HEK293 (cell line): ENCODE results near the gene GALNT6.
A peak's percentile ranks its signal among the peaks of the same experiment; 100 is the strongest.

ENCODE experiments used
- CTCF ChIA-PET: fragments of 350-600 bp; formaldehyde crosslinking; extraction: SDS; loops from one replicate; lab custom pipeline; 2021; ENCODE audit warnings: antibody characterized with exemption; lab: Yijun Ruan, JAX
- POLR2A ChIA-PET: fragments of 300-600 bp; formaldehyde crosslinking; extraction: SDS; loops from one replicate; lab custom pipeline; 2020; ENCODE audit warnings: antibody characterized with exemption, inconsistent platforms; lab: Yijun Ruan, JAX
- H3K27ac ChIP-seq: fragments of 200-500 bp; sonication (Bioruptor generic); 2 replicates; pipeline ENCODE4 v1.5.1; 2014; ENCODE audit warnings: low read depth, low read length, control low read depth, inconsistent platforms; ENCODE audit errors: extremely low read depth
- H3K36me3 ChIP-seq, 2 experiments: fragments of 200-500 bp in 1 of 2; sonication (Bioruptor generic) in 1 of 2; 1 replicate in 1 of 2; 2 replicates in 1 of 2; pipeline ENCODE4 v1.5.1; 2014 to 2017; ENCODE audit warnings: inconsistent platforms in 2 of 2, low read length in 2 of 2; ENCODE audit not compliant: control insufficient read depth in 2 of 2, insufficient read depth in 1 of 2
- H3K4me1 ChIP-seq: fragments of 200-500 bp; sonication (Bioruptor generic); 2 replicates; pipeline ENCODE4 v1.5.1; 2014; ENCODE audit warnings: mild to moderate bottlenecking, low read length, inconsistent platforms; ENCODE audit not compliant: control insufficient read depth, insufficient read depth
- H3K4me3 ChIP-seq: 2 replicates; pipeline ENCODE4 v1.5.1; 2011; ENCODE audit warnings: low read depth, mild to moderate bottlenecking, control low read depth, low read length, moderate library complexity
- H3K9me3 ChIP-seq: fragments of 200-500 bp; sonication (Bioruptor generic); 2 replicates; pipeline ENCODE4 v1.5.1; 2014; ENCODE audit warnings: low read depth, low read length, inconsistent platforms; ENCODE audit not compliant: control insufficient read depth, insufficient read depth
- FEZF1 ChIP-seq: fragments of 450-650 bp; formaldehyde crosslinking; IDR thresholded peaks from 2 replicates; pipeline ENCODE4 v1.5.1; 2016; ENCODE audit warnings: missing biosample characterization, missing genetic modification characterization
- MYNN ChIP-seq: fragments of 450-650 bp; formaldehyde crosslinking; IDR thresholded peaks from 2 replicates; pipeline ENCODE4 v1.5.1; 2016; ENCODE audit warnings: missing biosample characterization, missing genetic modification characterization, borderline replicate concordance
- SCRT2 ChIP-seq: fragments of 450-650 bp; formaldehyde crosslinking; IDR thresholded peaks from 2 replicates; pipeline ENCODE4 v1.5.1; 2016; ENCODE audit warnings: missing biosample characterization, missing genetic modification characterization
- SP2 ChIP-seq: fragments of 450-650 bp; formaldehyde crosslinking; IDR thresholded peaks from 2 replicates; pipeline ENCODE4 v1.5.1; 2016; ENCODE audit warnings: missing biosample characterization, missing genetic modification characterization
- ZNF138 ChIP-seq: fragments of 450-650 bp; formaldehyde crosslinking; IDR thresholded peaks from 2 replicates; pipeline ENCODE4 v1.5.1; 2016; ENCODE audit warnings: missing biosample characterization, missing genetic modification characterization, borderline replicate concordance
- ZNF146 ChIP-seq: fragments of 450-650 bp; formaldehyde crosslinking; IDR thresholded peaks from 2 replicates; pipeline ENCODE4 v1.5.1; 2016; ENCODE audit warnings: missing biosample characterization, missing genetic modification characterization
- ZNF501 ChIP-seq: fragments of 450-650 bp; formaldehyde crosslinking; IDR thresholded peaks from 2 replicates; pipeline ENCODE4 v1.5.1; 2016; ENCODE audit warnings: missing biosample characterization, missing genetic modification characterization
- ZNF560 ChIP-seq: fragments of 450-650 bp; formaldehyde crosslinking; IDR thresholded peaks from 2 replicates; pipeline ENCODE4 v1.5.1; 2017; ENCODE audit warnings: missing biosample characterization, missing genetic modification characterization, borderline replicate concordance
- ZNF596 ChIP-seq: fragments of 450-650 bp; IDR thresholded peaks from 2 replicates; pipeline ENCODE4 v1.5.0; 2018; ENCODE audit warnings: missing biosample characterization, mild to moderate bottlenecking, missing genetic modification characterization, moderate library complexity
- ZNF701 ChIP-seq: fragments of 450-650 bp; formaldehyde crosslinking; IDR thresholded peaks from 2 replicates; pipeline ENCODE4 v1.5.1; 2016; ENCODE audit warnings: missing biosample characterization, missing genetic modification characterization
- ZNF830 ChIP-seq: fragments of 450-650 bp; IDR thresholded peaks from 2 replicates; pipeline ENCODE4 v1.5.0; 2018; ENCODE audit warnings: missing biosample characterization, missing genetic modification characterization, low read depth, mild to moderate bottlenecking, moderate library complexity
- TF ChIP-seq, protein P1 (sequence below): fragments of 450-650 bp; formaldehyde crosslinking; IDR thresholded peaks from 2 replicates; pipeline ENCODE4 v1.5.1; 2016; ENCODE audit warnings: missing biosample characterization, missing genetic modification characterization
- TF ChIP-seq, protein P2 (sequence below): fragments of 450-650 bp; formaldehyde crosslinking; conservative IDR thresholded peaks from 2 replicates; pipeline ENCODE4 v1.5.1; 2016; ENCODE audit warnings: low read depth, missing biosample characterization, missing genetic modification characterization
- TF ChIP-seq, protein P3 (sequence below): fragments of 450-650 bp; formaldehyde crosslinking; IDR thresholded peaks from 2 replicates; pipeline ENCODE4 v1.5.0; 2017; ENCODE audit warnings: missing biosample characterization, missing genetic modification characterization, borderline replicate concordance
- TF ChIP-seq, protein P4 (sequence below): fragments of 450-650 bp; formaldehyde crosslinking; IDR thresholded peaks from 2 replicates; pipeline ENCODE4 v1.5.1; 2016; ENCODE audit warnings: missing biosample characterization, missing genetic modification characterization

Gene GALNT6

DNA sequence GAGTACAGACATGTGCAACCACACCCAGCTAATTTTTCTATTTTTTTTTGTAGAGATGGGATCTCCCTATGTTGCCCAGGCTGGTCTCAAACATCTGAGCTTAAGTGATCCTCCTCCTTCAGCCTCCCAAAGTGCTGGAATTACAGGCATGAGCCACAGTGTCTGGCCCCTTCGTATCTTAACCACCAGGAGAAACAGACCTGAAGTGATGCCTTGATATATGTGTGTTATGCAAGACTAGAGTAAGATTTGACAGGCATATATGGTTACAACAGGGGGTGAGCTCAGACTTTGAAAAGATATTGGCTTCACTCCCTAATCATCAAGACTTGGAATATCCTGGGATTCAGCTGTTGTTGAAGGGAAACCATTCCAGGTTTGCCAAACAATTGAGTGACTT lies 10.7 kb upstream of the GALNT6 start (continued):
- TF ChIP-seq, protein P1, sequence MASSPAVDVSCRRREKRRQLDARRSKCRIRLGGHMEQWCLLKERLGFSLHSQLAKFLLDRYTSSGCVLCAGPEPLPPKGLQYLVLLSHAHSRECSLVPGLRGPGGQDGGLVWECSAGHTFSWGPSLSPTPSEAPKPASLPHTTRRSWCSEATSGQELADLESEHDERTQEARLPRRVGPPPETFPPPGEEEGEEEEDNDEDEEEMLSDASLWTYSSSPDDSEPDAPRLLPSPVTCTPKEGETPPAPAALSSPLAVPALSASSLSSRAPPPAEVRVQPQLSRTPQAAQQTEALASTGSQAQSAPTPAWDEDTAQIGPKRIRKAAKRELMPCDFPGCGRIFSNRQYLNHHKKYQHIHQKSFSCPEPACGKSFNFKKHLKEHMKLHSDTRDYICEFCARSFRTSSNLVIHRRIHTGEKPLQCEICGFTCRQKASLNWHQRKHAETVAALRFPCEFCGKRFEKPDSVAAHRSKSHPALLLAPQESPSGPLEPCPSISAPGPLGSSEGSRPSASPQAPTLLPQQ (tag by site-specific recombination): 0 out of 2 replicates have a peak, but pooled peaks have one; percentile 20

DNA sequence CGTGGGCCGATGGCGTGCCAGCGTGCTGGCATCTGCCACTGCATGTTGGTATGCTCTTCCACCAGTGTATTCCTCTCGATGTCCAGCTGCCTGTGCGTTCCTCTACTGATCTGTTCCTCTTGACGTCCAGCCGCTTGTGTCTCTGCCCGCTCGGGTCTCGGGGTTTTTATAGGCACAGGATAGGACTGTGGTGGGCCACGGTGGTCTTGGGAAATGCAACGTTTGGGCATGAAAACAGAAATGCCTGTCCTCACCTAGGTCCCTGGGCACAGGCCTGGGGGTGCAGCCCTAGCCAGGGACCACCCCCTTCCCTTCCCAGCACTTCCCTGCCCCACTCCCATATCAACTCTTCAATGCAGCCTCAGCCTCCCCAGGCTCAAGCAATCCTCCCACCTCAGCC lies 10.3 kb upstream of the GALNT6 start:
- CTCF ChIA-PET: interaction anchor here (0.6 kb wide), 1 partner anchor 799 kb away, joined by 3 read pairs; no protein-coding TSS in a partner anchor
- H3K27ac ChIP-seq: no peak overlapping the region
- H3K4me3 ChIP-seq: no peak overlapping the region
- peaks cover 6% of the 10 kb centered on the region for H3K4me1 ChIP-seq
- POLR2A ChIA-PET: no interaction called here
- H3K36me3 ChIP-seq: no peaks in the 10 kb centered on the region
- TF ChIP-seq FEZF1 (tag by site-specific recombination) (no peak), ZNF146 (tag by site-specific recombination) (no peak), ZNF596 (tag by site-specific recombination) (no peak), MYNN (tag by site-specific recombination) (no peak), ZNF560 (no peak), ZNF501 (tag by site-specific recombination) (no peak), ZNF701 (tag by site-specific recombination) (no peak), SP2 (tag by site-specific recombination) (no peak), ZNF830 (tag by site-specific recombination) (no peak), SCRT2 (no peak), ZNF138 (tag by site-specific recombination) (no peak)
- TF ChIP-seq, protein P2, sequence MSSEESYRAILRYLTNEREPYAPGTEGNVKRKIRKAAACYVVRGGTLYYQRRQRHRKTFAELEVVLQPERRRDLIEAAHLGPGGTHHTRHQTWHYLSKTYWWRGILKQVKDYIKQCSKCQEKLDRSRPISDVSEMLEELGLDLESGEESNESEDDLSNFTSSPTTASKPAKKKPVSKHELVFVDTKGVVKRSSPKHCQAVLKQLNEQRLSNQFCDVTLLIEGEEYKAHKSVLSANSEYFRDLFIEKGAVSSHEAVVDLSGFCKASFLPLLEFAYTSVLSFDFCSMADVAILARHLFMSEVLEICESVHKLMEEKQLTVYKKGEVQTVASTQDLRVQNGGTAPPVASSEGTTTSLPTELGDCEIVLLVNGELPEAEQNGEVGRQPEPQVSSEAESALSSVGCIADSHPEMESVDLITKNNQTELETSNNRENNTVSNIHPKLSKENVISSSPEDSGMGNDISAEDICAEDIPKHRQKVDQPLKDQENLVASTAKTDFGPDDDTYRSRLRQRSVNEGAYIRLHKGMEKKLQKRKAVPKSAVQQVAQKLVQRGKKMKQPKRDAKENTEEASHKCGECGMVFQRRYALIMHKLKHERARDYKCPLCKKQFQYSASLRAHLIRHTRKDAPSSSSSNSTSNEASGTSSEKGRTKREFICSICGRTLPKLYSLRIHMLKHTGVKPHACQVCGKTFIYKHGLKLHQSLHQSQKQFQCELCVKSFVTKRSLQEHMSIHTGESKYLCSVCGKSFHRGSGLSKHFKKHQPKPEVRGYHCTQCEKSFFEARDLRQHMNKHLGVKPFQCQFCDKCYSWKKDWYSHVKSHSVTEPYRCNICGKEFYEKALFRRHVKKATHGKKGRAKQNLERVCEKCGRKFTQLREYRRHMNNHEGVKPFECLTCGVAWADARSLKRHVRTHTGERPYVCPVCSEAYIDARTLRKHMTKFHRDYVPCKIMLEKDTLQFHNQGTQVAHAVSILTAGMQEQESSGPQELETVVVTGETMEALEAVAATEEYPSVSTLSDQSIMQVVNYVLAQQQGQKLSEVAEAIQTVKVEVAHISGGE (tag by site-specific recombination): no peak
- TF ChIP-seq, protein P3, sequence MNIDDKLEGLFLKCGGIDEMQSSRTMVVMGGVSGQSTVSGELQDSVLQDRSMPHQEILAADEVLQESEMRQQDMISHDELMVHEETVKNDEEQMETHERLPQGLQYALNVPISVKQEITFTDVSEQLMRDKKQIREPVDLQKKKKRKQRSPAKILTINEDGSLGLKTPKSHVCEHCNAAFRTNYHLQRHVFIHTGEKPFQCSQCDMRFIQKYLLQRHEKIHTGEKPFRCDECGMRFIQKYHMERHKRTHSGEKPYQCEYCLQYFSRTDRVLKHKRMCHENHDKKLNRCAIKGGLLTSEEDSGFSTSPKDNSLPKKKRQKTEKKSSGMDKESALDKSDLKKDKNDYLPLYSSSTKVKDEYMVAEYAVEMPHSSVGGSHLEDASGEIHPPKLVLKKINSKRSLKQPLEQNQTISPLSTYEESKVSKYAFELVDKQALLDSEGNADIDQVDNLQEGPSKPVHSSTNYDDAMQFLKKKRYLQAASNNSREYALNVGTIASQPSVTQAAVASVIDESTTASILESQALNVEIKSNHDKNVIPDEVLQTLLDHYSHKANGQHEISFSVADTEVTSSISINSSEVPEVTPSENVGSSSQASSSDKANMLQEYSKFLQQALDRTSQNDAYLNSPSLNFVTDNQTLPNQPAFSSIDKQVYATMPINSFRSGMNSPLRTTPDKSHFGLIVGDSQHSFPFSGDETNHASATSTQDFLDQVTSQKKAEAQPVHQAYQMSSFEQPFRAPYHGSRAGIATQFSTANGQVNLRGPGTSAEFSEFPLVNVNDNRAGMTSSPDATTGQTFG (tag by site-specific recombination): no peak
- TF ChIP-seq, protein P4, sequence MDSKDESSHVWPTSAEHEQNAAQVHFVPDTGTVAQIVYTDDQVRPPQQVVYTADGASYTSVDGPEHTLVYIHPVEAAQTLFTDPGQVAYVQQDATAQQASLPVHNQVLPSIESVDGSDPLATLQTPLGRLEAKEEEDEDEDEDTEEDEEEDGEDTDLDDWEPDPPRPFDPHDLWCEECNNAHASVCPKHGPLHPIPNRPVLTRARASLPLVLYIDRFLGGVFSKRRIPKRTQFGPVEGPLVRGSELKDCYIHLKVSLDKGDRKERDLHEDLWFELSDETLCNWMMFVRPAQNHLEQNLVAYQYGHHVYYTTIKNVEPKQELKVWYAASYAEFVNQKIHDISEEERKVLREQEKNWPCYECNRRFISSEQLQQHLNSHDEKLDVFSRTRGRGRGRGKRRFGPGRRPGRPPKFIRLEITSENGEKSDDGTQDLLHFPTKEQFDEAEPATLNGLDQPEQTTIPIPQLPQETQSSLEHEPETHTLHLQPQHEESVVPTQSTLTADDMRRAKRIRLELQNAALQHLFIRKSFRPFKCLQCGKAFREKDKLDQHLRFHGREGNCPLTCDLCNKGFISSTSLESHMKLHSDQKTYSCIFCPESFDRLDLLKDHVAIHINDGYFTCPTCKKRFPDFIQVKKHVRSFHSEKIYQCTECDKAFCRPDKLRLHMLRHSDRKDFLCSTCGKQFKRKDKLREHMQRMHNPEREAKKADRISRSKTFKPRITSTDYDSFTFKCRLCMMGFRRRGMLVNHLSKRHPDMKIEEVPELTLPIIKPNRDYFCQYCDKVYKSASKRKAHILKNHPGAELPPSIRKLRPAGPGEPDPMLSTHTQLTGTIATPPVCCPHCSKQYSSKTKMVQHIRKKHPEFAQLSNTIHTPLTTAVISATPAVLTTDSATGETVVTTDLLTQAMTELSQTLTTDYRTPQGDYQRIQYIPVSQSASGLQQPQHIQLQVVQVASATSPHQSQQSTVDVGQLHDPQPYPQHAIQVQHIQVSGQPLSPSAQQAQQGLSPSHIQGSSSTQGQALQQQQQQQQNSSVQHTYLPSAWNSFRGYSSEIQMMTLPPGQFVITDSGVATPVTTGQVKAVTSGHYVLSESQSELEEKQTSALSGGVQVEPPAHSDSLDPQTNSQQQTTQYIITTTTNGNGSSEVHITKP (tag by site-specific recombination): no peak
- no peaks in the 10 kb centered on the region for H3K9me3 ChIP-seq
